SK-N-MC (cell line): Measurements from ENCODE around the gene PERM1.
"Not testable (repeated sequence)": the region's sequence is repeated elsewhere in the genome, so short reads cannot be mapped to it uniquely, and the experiment has no call there.

ENCODE experiments used
- DNase-seq: peaks from one replicate; pipeline ENCODE4 v3.0.0-alpha.2; 2011; ENCODE audit warnings: low read depth, low spot score
- H3K27ac ChIP-seq: fragments of 200-600 bp; sonication (generic); 2 replicates; pipeline ENCODE4 v1.5.1; 2016; ENCODE audit warnings: mixed run types
- H3K36me3 ChIP-seq: fragments of 200-600 bp; sonication (generic); 2 replicates; pipeline ENCODE4 v1.6.1; 2017; ENCODE audit warnings: antibody characterized with exemption, low read length, mixed read lengths; ENCODE audit not compliant: insufficient read depth
- H3K4me3 ChIP-seq: fragments of 200-600 bp; sonication (generic); 2 replicates; pipeline ENCODE4 v1.5.1; 2016
- H3K9ac ChIP-seq: fragments of 200-600 bp; sonication (generic); 2 replicates; pipeline ENCODE4 v1.8.0; 2017; ENCODE audit warnings: mixed run types, mixed read lengths; ENCODE audit not compliant: insufficient read length
- H3K9me3 ChIP-seq: fragments of 200-600 bp; sonication (generic); 2 replicates; pipeline ENCODE4 v1.6.1; 2017; ENCODE audit warnings: low read depth, mild to moderate bottlenecking, antibody characterized with exemption, low read length, moderate library complexity, mixed read lengths
- EZH2 ChIP-seq: fragments of 200-600 bp; sonication (generic); IDR thresholded peaks from one replicate; pipeline ENCODE4 v1.6.1; 2017; ENCODE audit warnings: antibody characterized with exemption
- FOXP2 ChIP-seq: optimal IDR thresholded peaks from 2 replicates; pipeline ENCODE3; 2011; ENCODE audit warnings: mild to moderate bottlenecking, moderate library complexity; ENCODE audit not compliant: insufficient read depth; ENCODE audit errors: extremely low read length, control extremely low read depth
- POLR2AphosphoS5 ChIP-seq: IDR thresholded peaks from 2 replicates; pipeline ENCODE4 v1.6.1; 2012; ENCODE audit warnings: mild to moderate bottlenecking, low read depth, low read length, borderline replicate concordance

Gene PERM1

DNA sequence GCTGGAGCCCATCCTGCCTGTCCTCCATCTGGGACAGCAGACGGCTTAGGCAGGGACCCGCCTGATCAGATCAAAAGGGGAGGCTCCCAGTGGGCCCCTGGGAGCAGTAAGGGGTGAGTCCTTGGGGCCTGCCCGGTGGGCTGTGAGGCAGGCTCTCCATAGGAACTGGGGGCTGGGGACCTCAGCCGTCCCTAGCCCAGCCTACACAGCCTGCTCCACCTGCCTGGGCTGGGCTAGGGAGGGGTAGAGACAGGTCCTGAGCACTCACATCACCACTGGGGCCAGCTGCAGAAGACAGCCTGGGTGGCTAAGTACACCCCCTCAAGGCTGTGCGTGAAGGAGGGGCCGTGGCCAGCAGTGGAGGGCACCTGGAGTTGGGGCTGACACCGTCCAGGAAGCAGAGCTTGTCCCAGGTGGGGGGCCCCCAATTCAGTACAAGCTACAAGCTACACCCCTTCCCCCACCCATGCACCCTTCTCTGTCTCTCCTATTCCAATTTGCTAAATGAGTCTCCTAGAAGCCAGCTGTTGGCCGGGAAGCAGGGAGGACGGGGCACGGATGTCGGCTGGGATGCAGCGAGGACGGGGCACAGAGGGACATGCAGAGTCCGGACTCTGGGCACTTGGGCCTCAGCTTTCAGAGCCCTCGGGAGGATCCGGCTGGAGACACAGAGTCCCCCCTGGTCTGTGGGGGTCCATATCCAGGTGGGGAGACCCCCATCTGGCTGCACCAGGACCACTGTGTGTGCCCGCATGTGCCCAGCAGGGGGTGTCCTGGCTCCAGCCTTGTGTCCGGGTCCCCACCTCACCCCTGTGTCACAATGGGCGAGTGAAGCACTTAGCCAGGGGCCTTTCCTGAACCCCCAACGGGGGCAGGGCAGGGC, 33.1 kb upstream of the PERM1 start:
- H3K27ac ChIP-seq = no peak overlapping the region
- no peak overlapping the region for H3K4me3 ChIP-seq
- H3K9ac ChIP-seq = no peak overlapping the region
- TF ChIP-seq EZH2 (no peak), POLR2AphosphoS5 (no peak)
- no peaks in the 10 kb centered on the region for H3K36me3 ChIP-seq
- no peak for DNase-seq
- no peaks in the 10 kb centered on the region for H3K9me3 ChIP-seq

DNA sequence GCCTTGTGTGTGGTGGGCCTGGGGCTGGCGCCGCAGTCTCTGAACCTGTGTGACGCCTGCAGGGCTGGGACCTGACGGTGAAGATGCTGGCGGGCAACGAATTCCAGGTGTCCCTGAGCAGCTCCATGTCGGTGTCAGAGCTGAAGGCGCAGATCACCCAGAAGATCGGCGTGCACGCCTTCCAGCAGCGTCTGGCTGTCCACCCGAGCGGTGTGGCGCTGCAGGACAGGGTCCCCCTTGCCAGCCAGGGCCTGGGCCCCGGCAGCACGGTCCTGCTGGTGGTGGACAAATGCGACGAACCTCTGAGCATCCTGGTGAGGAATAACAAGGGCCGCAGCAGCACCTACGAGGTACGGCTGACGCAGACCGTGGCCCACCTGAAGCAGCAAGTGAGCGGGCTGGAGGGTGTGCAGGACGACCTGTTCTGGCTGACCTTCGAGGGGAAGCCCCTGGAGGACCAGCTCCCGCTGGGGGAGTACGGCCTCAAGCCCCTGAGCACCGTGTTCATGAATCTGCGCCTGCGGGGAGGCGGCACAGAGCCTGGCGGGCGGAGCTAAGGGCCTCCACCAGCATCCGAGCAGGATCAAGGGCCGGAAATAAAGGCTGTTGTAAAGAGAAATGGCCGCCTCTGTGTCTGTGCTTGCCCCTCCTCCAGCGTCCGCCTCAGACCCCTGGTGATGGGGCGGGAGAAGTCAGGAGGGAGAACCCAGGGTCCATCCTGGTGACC, 32.2 kb upstream of the PERM1 start:
- H3K9ac ChIP-seq = peak overlapping the region; percentile 19
- H3K36me3 ChIP-seq = no peaks in the 10 kb centered on the region
- H3K27ac ChIP-seq = no peak overlapping the region
- H3K9me3 ChIP-seq = no peaks in the 10 kb centered on the region
- peak overlapping the region; percentile 73 for H3K4me3 ChIP-seq
- DNase-seq = no peak
- no peak for TF ChIP-seq EZH2
- TF ChIP-seq POLR2AphosphoS5 = no peak
- no peak for TF ChIP-seq FOXP2

DNA sequence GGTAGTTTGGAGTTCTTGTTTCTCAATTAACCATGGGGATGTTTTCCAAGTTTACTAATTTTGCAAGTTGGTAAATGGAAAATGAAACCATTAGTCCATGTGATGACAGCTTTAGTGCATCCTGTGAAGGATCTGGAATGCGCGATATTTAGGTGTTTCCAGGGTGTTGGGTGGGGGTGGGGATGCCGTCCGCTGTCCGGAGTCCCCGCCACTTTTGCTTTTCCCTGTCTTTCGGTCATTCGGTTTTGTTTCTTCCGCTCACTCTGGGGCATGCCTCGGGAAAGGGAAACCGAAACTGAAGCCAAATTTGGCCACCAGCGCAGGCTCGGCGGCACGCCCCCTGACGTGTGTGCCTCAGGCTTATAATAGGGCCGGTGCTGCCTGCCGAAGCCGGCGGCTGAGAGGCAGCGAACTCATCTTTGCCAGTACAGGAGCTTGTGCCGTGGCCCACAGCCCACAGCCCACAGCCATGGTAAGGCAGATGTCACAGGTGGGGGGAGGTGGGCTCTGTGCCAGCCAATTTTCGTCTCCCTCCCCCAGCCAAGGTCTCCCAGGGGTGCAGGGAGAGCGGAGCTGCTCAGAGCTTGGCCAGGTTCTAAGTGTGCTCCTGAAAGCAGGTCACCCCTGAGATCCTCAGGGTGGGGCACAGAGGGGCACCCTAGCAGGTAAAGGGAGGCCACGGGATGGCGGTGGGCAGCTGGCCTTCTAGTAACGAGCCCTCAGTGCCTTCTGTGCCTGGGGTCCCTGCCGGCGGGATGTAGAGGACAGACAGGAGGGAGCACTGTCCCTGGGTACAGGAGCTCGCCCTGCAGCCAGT, 31.4 kb upstream of the PERM1 start, which contains the start of gene ISG15:
Gene ISG15, plus strand, starts transcription at position 393 of the 817 bp plus-strand sequence. Its CDS starts 77 bp downstream, at position 470.
- Histone ChIP-seq H3K27ac (no peak within 1 kb of the TSS; the same call in 1 of the 2 replicates), H3K9me3 (no peaks in the 10 kb centered on the region), H3K4me3 (peak within 1 kb of the TSS; percentile 73), H3K9ac (peak within 1 kb of the TSS; percentile 31), H3K36me3 (no peaks in the 10 kb centered on the region)
- no peak for DNase-seq
- TF ChIP-seq EZH2 = no peak
- TF ChIP-seq POLR2AphosphoS5 = peak; percentile 62; the same call in 1 of the 2 replicates
- TF ChIP-seq FOXP2 = no peak

DNA sequence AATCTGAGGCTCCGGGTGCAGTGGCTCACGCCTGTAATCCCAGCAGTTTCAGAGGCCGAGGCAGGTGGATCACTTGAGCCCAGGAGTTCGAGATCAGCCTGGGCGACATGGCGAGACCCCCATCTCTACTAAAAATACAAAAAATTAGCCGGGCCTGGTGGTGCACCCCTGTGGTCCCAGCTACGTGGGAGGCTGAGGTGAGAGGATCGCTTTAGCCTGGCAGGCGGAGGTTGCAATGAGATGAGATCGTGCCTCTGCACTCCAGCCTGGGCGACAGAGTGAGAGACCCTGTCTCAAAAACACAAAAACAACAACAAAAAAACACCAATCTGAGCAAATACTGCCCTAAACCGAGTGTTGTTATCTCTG, 30.8 kb upstream of the PERM1 start:
- DNase-seq, H3K9me3 ChIP-seq, H3K27ac ChIP-seq, H3K36me3 ChIP-seq: not testable (repeated sequence)
- peak overlapping the region; percentile 31 for H3K9ac ChIP-seq
- peak overlapping the region; percentile 73 for H3K4me3 ChIP-seq

DNA sequence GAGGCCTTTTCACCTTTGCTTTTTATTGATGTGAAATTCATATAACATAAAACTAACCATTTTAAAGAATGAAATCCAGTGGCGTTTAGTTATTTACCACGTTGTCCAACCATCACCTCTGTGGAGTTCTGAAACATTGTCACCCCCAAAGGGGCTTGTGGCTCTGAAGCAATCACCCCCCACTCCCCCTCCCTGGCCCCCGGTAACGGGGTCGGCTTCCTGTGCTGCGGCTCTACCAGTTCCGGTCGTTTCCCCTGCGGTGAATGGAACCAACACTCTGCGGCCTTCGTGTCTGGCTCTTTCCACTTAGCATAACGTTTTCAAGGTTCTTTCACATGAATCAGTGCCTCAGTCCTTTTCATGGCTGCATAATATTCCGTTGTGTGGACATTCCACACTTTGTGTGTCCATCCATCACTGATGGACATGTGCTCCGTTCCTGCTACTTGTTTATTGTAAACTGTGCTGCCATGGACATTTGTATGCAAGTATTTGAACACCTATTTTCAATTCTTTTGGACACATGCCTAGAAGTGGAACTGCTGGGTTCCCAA, 29.6 kb upstream of the PERM1 start:
- Histone ChIP-seq H3K9ac (no peak overlapping the region), H3K9me3 (no peaks in the 10 kb centered on the region), H3K4me3 (no peak overlapping the region), H3K27ac (no peak overlapping the region), H3K36me3 (no peaks in the 10 kb centered on the region)
- DNase-seq = no peak
- no peak for TF ChIP-seq POLR2AphosphoS5
- no peak for TF ChIP-seq EZH2

DNA sequence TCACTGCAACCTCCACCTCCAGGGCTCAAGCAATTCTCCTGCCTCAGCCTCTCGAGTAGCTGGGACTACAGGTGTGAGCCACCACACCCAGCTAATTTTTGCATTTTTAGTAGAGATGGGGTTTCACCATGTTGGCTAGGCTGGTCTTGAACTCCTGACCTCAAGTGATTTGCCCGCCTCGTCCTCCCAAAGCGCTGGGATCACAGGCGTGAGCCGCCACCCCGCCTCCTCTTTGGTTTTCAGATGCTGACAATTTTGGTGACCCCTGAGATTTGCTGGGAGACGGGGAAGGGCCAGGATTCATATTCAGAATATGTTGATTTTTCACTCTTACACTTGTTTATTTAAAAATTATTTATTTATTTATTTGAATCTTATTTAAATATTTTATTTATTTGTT, 28.2 kb upstream of the PERM1 start:
- not testable (repeated sequence) for H3K4me3 ChIP-seq, H3K9ac ChIP-seq, H3K36me3 ChIP-seq, H3K27ac ChIP-seq, H3K9me3 ChIP-seq, DNase-seq

DNA sequence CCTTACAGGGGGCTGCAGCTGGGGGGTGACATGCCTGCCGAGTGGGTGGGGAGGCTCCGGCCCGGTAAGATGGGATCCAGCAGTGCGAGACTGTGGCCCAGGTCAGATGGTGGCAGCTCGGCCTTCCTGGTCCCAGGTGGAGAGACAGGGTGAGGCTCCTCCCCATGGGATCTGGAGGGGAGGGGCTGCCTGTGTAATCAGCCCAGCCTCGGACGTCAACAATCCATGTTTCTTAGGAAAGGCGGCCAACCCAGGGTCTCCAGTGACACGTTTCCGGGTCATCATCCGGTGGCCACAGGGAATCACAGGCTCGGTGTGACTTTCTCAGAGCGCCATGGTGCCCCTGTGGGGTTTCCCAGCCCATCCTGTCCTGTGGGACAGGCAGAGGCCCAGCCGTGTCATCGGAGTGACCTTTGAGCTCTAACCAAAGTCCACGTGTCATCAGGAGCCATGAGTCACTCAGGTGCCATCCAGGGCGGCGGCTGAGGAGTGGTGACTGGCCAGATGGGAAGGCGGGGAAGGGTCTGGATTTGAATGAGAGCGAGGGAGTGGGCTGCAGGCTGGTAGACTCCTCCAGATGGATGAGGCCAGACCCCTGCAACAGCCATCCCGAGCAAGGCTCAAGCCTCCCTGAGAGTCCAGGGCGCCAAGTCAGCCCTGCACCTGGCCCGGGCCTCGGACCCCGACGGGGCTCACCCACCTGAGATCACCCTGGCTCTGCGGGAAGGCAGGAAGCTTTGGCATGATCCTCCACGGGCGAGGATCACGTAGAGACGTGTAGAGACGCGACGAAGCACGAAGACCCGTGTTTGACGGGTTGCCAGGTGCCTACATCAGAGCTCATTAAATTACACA, 24.6 kb upstream of the PERM1 start:
- Histone ChIP-seq H3K9me3 (no peaks in the 10 kb centered on the region), H3K27ac (no peak overlapping the region), H3K9ac (no peak overlapping the region), H3K36me3 (no peaks in the 10 kb centered on the region), H3K4me3 (no peak overlapping the region)
- no peak for DNase-seq
- TF ChIP-seq FOXP2 (no peak), EZH2 (no peak), POLR2AphosphoS5 (no peak)
